Hepatocyte (in vitro differentiated cells): ENCODE results near the gene SRPK2.

ENCODE experiments used
- CTCF ChIP-seq: fragments of 200-600 bp; sonication (generic); IDR thresholded peaks from 2 replicates; pipeline ENCODE4 v1.5.1; 2016; ENCODE audit warnings: antibody characterized with exemption, mild to moderate bottlenecking; ENCODE audit not compliant: poor library complexity
- EZH2phosphoT487 ChIP-seq: fragments of 200-600 bp; sonication (generic); IDR thresholded peaks from one replicate; pipeline ENCODE4 v1.6.1; 2018; ENCODE audit warnings: antibody characterized with exemption, mild to moderate bottlenecking, low read depth, moderate library complexity; ENCODE audit not compliant: unreplicated experiment, severe bottlenecking

- TF ChIP-seq CTCF (no peak), EZH2phosphoT487 (no peak)
Measured at GRCh38 chr7:105112440-105113418, 276.0 kb downstream of the SRPK2 start.
